ENCODE measurements around the gene TRAF3IP1.

DNA sequence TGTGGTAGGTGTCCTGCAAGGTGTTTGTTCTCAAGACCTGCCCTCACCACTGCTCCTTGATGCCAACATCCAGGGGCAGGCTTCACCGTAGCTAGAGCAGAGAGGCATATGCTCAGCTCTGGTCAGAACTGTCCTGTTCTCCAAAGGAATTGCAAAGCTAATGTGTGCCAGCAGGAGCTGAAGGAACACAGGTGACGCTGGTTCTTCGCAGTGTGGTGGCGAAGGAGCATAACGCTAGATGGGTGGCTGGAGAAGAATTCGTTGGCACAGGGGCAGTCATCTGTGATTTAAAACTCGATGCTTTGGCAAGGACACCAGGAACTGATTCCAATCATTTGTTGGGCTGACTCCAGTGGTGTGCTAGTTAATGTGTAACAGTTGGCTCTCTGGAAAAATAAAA lies 20.5 kb upstream of the TRAF3IP1 start:
- TF ChIP-seq, protein P1, sequence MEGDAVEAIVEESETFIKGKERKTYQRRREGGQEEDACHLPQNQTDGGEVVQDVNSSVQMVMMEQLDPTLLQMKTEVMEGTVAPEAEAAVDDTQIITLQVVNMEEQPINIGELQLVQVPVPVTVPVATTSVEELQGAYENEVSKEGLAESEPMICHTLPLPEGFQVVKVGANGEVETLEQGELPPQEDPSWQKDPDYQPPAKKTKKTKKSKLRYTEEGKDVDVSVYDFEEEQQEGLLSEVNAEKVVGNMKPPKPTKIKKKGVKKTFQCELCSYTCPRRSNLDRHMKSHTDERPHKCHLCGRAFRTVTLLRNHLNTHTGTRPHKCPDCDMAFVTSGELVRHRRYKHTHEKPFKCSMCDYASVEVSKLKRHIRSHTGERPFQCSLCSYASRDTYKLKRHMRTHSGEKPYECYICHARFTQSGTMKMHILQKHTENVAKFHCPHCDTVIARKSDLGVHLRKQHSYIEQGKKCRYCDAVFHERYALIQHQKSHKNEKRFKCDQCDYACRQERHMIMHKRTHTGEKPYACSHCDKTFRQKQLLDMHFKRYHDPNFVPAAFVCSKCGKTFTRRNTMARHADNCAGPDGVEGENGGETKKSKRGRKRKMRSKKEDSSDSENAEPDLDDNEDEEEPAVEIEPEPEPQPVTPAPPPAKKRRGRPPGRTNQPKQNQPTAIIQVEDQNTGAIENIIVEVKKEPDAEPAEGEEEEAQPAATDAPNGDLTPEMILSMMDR (conservative IDR thresholded peaks at IDR 0.05; ENCODE audit: low read depth, low read length): no peak
- TF ChIP-seq EZH2 (IDR thresholded peaks at IDR 0.05; ENCODE audit: low read length, unreplicated experiment): no peak
- TF ChIP-seq EZH2phosphoT487 (IDR thresholded peaks at IDR 0.05; ENCODE audit: borderline replicate concordance, low read length): no peak
